Superior temporal gyrus (tissue), 1 donor: ENCODE results near the gene NIN.
"Not testable (repeated sequence)": the region's sequence is repeated elsewhere in the genome, so short reads cannot be mapped to it uniquely, and the experiment has no call there.

Experiments used
- DNase-seq: peaks from one replicate; pipeline ENCODE4 v3.0.0-alpha.2; 2016; ENCODE audit errors: extremely low spot score

Gene NIN

GRCh38 chr14:50717811-50718210 is 113.2 kb downstream of the NIN start:
- DNase-seq: peak; percentile 4

GRCh38 chr14:50714450-50715073 is 116.4 kb downstream of the NIN start:
- DNase-seq: peak; percentile 77

GRCh38 chr14:50711043-50711442 is 119.9 kb downstream of the NIN start:
- DNase-seq: no peak

DNA sequence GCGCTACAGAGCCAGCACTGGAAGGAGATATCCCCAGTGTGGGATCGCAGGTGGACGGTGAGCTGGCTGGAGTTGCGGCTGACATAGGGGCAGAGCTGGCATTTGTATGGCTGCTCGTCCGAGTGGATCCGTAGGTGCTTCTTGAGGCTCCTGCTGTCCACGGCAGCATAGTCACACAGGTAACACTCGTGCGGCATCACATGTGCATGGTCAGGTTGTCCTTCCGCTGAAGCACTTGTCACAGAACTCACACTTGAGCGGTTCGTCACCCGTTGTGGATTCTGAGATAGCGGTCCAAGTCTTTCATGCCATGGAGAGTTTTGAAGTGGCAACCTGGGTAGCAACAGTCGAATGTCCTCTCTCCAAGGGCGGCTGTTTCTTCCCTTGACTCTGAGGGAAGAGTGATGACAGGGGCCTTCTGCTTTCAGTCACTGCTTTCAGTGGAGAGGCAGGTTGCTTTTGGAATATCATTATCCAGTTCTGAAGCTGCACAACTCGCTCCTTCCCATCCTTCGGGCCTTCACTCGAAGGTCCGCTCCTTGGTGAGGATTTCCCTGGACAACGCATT is 125.9 kb downstream of the NIN start:
- DNase-seq: no peak

DNA sequence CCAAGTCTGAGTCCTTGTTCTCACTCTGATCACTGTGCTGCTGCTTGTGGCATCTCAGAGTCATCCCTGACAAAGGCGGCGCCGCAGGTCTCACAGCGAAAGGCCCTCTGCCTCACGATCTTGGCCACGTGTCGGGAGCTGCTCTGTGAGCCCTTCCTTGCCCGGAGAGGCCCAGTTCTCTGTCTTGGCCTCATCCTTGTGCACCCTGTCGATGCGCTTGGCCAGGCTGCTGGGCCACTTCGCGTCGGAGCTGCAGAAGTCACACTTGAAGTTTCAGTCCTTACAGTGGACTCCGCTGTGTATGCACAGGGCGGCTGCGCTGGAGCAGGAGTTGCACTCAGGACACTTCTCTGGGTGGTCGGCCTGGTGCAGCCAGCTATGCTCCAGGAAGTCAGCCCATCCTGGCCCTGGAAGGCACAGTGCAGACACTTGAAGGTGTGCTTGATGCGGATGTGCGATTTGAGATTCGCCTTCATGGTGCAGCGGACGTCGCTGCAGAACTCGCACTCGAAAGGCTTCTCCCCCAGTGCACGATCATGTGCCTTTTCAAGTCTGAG is 126.4 kb downstream of the NIN start:
- DNase-seq: no peak

DNA sequence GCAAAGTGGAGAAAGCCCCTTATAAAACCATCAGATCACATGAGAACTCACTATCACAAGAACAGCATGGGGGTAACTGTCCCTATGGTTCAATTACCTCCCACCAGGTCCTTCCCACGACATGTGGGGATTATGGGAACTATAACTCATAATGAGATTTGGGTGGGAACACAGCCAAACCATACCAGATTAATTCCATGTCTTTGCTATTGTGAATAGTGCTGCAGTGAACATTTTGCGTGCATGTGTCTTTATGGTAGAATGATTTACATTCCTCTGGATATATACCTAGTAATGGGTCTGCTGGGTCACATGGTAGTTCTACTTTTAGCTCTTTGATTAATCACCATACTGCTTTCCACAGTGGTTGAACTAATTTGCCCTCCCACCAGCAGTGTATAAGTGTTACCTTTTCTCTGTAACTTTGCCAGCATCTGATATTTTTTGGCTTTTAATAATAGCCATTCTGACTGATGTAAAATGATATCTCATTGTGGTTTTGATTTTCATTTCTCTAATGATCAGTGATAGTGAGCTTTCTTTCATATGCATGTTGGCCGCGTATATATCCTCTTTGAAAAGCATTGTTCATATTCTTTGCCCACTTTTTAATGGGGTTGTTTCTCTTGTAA is 133.2 kb downstream of the NIN start:
- no peak for DNase-seq

- DNase-seq: not testable (repeated sequence)
Measured at GRCh38 chr14:50694260-50694659, 136.7 kb downstream of the NIN start.

GRCh38 chr14:50688875-50689274 is 142.1 kb downstream of the NIN start:
- no peak for DNase-seq

DNA sequence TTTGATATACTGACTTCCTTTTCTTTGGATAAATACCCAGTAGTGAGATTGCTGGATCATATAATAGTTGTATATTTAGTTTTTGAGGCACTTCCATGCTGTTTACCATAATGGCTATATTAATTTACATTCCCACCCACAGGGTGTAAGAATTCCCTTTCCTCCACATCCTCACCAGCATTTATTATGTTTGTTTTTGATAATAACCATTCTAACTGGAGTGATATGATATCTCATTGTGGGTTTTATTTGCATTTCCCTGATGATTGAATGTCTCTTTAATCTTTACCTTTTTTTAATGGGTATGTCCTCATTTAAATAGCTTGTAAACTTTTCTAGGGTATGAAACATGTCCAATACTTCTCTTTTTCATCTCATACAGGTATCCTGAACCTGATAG is 151.3 kb downstream of the NIN start:
- no peak for DNase-seq

DNA sequence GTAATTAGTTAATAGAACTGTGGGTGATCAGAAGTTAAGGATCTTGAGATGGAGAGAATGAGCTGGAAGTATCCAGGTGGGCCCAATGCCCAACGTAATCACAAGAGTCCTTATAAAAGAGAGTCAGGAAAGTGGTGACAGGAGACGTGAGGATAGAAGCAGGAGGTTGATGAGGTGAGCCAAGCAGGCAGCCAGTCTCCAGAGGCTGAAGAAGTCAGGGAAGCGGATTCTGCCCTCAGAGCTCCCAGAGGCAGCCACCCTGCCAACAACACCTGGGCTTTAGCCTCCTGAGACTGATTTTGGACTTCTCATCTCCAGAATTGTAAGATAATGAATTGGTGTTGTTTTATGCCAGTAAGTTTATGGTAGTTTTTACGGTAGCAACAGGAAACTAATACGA is 152.8 kb downstream of the NIN start:
- DNase-seq: no peak

- DNase-seq: no peak
Measured at GRCh38 chr14:50677527-50678063, 153.4 kb downstream of the NIN start.

DNA sequence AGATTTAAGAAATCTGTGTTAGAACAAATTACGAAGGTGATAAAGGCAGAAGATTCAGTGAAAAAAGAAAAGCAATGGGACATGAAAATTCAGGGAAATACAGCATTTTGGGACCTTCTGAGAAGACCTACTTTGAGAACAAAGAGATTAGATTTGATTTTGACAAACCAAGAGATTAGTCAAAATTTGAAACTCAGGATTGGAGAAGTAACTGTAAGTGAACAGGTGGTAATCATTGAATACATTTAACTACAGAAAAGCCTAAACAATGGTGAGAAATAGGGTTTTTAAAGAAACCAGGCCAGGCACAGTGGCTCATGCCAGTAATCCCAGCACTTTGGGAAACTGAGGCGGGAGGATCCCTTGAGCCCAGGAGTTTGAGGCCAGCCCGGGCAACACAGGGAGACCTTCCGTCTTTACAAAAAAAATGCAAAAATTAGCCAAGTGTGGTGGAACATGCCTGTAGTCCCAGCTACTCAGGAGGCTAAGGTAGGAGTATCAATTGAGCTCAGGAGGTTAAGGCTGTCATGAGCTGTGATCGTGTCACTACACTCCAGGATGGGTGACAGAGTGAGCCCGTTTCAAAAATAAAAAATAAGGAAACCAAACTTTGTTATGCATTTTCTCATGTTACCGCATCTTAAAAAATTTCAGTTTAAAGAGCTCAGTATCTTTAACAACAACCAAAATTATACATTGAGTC is 154.0 kb downstream of the NIN start:
- no peak for DNase-seq

GRCh38 chr14:50675597-50675996 is 155.4 kb downstream of the NIN start:
- DNase-seq: no peak

GRCh38 chr14:50670866-50671256 is 160.1 kb downstream of the NIN start:
- DNase-seq: no peak

GRCh38 chr14:50670196-50670865 is 160.6 kb downstream of the NIN start:
- DNase-seq: no peak
